AG09309 (cell line): ENCODE measurements around the gene RASA3.
"Not testable (repeated sequence)": the region's sequence is repeated elsewhere in the genome, so short reads cannot be mapped to it uniquely, and the experiment has no call there.

ENCODE experiments used
- DNase-seq: peaks from one replicate; pipeline ENCODE4 v3.0.0-alpha.2; 2010; ENCODE audit warnings: low read depth
- H3K4me3 ChIP-seq: 2 replicates; pipeline ENCODE4 v1.5.1; 2011; ENCODE audit warnings: mild to moderate bottlenecking, low read depth, low read length, moderate library complexity; ENCODE audit not compliant: control insufficient read depth
- CTCF ChIP-seq: IDR thresholded peaks from 2 replicates; pipeline ENCODE4 v1.5.1; 2011; ENCODE audit warnings: mild to moderate bottlenecking, low read depth, low read length, inconsistent platforms; ENCODE audit not compliant: insufficient read depth, control insufficient read depth; ENCODE audit errors: missing control alignments

Gene RASA3

GRCh38 chr13:114114006-114114640 is 18.3 kb downstream of the RASA3 start:
- DNase-seq = no peak
- H3K4me3 ChIP-seq = no peak overlapping the region
- no peak for TF ChIP-seq CTCF

DNA sequence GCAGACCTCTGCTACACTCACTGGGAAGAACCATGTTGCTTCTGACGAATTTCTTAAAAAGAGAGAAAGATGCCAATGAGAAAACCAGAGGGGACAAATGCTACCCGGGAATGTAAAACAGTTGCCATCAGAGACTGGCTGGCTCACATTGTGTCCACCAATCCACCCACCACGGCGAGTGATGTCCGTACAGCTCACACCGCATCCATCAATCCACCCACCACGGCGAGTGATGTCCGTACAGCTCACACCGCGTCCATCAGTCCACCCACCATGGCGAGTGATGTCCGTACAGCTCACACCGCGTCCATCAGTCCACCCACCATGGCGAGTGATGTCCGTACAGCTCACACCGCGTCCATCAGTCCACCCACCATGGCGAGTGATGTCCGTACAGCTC is 19.0 kb downstream of the RASA3 start:
- H3K4me3 ChIP-seq = not testable (repeated sequence)

GRCh38 chr13:114112826-114113322 is 19.5 kb downstream of the RASA3 start:
- no peak overlapping the region for H3K4me3 ChIP-seq
- no peak for TF ChIP-seq CTCF
- no peak for DNase-seq

More for the DNA sequence above, 19.0 kb downstream of the RASA3 start:
- DNase-seq = not testable (repeated sequence)

DNA sequence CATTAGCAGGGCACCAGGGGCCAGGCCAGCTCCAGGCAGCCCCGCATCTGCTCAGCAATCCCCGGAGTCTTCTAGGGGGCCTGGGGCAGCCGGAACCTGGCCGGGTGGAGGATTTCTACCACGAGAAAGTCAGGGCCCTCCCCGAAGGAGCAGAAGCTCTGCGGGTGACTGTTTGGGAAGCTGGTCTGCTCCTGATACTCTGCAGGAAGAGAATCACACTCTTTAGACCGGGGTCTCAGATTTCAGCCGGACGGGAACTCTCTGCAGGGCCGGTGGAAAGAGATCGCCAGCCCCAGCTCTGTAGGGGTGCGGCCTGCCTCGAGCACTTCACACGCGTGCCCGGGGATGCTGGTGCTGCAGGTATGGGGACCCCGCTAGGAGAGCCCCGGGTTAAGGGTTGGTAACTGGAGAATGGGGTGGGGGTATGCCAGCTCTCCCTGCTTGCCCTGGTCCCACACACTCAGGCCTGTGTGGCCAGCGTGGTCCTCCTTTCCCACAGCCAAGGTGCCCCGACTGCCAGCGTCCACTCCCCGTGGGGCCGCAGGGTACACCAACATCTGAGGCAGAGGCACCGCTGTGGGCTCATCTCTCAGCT is 20.1 kb downstream of the RASA3 start:
- H3K4me3 ChIP-seq = no peak overlapping the region
- DNase-seq = no peak
- TF ChIP-seq CTCF = no peak

DNA sequence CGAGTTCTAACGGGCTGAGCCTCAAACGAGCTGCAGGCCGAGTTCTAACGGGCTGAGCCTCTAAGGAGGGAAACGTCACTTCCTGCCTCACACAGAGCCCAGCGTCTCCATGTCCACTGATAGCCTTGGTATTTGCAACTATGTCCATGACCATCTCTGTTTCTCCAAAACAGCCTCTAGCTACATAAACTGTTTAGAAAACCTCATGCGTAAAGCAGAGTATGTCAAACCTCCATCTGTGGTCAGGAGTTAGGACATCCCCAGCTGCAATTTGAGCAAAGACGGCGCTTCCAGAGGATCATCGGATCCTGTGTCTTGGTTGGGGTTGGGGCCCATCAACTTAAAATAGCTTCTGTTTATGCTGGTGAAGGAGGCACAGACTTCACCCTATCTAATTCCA is 20.8 kb downstream of the RASA3 start:
- DNase-seq = no peak
- H3K4me3 ChIP-seq = no peak overlapping the region
- no peak for TF ChIP-seq CTCF

- not testable (repeated sequence) for DNase-seq, H3K4me3 ChIP-seq
These were observed 21.6 kb downstream of the RASA3 start for GRCh38 chr13:114110830-114111189.

- TF ChIP-seq CTCF = no peak
- no peak for DNase-seq
- H3K4me3 ChIP-seq = no peak overlapping the region
These were observed 22.2 kb downstream of the RASA3 start for GRCh38 chr13:114110091-114110829.

GRCh38 chr13:114109641-114110041 is 22.8 kb downstream of the RASA3 start:
- no peak for TF ChIP-seq CTCF
- no peak for DNase-seq
- H3K4me3 ChIP-seq = no peak overlapping the region
